Measurements from ENCODE around the gene DCLK1.

DCLK1 gene

DNA sequence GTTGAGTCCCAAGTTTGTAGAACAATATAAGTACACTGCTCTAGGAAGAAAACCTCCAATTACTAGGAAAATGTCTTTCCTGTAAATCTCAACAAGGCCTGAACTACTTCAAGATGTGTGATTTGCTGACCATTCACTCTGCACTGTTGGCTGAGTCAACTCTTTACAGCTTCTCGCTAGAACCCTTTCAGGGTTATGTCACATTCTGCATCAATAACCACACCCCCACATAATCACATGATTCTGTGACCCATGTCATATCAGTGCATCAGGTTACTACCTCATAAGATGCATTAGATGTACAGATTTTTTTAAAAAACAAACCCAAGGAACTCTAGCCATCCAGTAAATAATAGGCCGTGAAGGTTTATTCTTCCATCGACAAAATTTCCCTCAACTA, 16.1 kb upstream of the DCLK1 start:
- DNase-seq, result no peak
- H3K4me1 Mint-ChIP-seq (ENCODE audit: low read depth in 2 of 2), result no peaks in the 10 kb centered on the region
- H3K27me3 Mint-ChIP-seq, result no peaks in the 10 kb centered on the region
- H3K9me3 Mint-ChIP-seq, result peaks cover 1 to 15% of the 10 kb centered on the region in 2 donors
- ATAC-seq (replicated peaks), result no peak
- H3K27ac Mint-ChIP-seq, result no peak overlapping the region
- H3K36me3 Mint-ChIP-seq (ENCODE audit: insufficient read depth), result no peaks in the 10 kb centered on the region
- no peak overlapping the region for H3K4me3 Mint-ChIP-seq

DNA sequence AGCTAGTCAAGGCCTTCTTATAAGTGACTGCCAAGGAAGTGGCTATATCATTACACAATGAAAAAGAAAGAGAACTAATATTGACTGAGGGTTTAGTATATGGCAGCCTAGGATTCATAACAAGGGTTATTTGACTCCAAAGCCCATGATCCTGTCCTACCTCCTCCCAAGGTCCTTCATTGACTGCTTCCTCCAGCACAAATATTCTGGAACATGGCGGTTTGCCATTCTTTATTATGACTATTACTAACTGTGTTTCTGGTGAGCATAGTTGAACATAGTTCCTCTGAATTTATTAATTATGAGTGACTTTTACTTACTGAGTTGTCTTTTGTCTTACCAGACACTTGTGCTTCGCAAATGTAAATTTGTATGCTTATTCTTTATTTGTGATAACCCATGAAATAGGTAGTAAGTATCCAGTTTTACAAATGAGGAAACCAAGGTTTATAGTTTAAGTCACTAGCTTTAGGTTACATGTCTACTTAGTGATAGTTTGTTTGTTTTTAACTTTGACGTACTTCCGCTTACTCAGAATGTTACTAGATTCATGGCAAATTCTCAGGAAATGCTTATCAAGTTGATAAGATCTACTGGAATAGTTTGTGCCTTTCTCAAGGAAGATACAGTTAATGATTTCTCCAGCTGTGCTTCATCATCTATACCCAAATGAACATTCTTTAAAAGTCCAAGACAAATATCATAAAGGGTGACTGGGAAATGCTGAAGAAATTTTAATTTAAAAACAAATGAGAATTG, 15.5 kb upstream of the DCLK1 start:
- DNase-seq (no peak), ATAC-seq (replicated peaks) (no peak)
- Mint-ChIP-seq H3K27me3 (no peaks in the 10 kb centered on the region), H3K4me3 (no peak overlapping the region), H3K36me3 (ENCODE audit: insufficient read depth) (no peaks in the 10 kb centered on the region), H3K27ac (no peak overlapping the region), H3K4me1 (ENCODE audit: low read depth in 2 of 2) (no peaks in the 10 kb centered on the region), H3K9me3 (peaks cover 1 to 15% of the 10 kb centered on the region in 2 donors)

DNA sequence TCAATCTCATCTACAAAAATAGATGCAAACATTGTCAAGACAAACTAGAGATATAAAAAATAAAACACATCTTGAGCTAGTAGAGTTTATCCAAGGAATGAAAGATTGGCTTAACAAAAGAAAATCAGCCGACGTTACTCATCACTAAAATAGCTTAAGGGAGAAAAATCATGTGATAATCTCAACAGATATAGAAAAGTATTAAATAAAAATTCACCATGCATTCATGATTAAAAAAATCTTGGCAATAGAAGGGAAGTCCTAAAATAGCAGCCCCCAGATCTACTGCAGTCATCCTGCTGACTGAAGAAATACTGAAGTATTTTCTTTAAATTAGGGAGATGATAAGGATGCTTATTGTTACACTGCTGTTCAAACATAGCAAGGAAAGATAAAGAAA, 12.6 kb upstream of the DCLK1 start:
- H3K27me3 Mint-ChIP-seq, result no peaks in the 10 kb centered on the region
- H3K36me3 Mint-ChIP-seq (ENCODE audit: insufficient read depth), result no peaks in the 10 kb centered on the region
- no peak for ATAC-seq (replicated peaks)
- H3K4me1 Mint-ChIP-seq (ENCODE audit: low read depth in 2 of 2), result no peaks in the 10 kb centered on the region
- no peak overlapping the region for H3K27ac Mint-ChIP-seq
- no peak overlapping the region for H3K4me3 Mint-ChIP-seq
- no peak for DNase-seq
- peaks cover 1 to 7% of the 10 kb centered on the region in 2 donors for H3K9me3 Mint-ChIP-seq

DNA sequence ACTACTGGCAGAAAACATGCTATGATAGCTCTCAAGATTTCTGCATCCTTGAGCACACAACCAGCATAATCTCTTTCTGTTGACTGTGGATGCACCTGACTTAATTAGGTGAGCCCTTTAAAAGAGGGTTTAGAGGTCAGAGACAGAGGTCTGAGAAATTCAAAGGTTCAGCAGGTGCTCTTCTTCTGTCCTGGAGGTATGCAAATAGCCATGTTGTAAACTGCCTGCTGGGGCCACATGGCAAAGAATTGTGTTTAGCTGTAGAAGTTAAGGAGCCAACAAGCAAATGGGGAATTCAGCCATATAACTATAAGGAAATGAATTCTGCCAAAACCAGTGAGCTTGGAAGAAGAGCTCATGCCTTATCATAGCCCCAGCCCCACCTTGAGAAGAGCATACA, 11.6 kb upstream of the DCLK1 start:
- Mint-ChIP-seq H3K36me3 (ENCODE audit: insufficient read depth) (no peaks in the 10 kb centered on the region), H3K27me3 (no peaks in the 10 kb centered on the region), H3K27ac (no peak overlapping the region), H3K4me3 (no peak overlapping the region), H3K9me3 (peaks cover under 1 to 1% of the 10 kb centered on the region in 2 donors), H3K4me1 (ENCODE audit: low read depth in 2 of 2) (no peaks in the 10 kb centered on the region)
- DNase-seq, result no peak
- no peak for ATAC-seq (replicated peaks)

DNA sequence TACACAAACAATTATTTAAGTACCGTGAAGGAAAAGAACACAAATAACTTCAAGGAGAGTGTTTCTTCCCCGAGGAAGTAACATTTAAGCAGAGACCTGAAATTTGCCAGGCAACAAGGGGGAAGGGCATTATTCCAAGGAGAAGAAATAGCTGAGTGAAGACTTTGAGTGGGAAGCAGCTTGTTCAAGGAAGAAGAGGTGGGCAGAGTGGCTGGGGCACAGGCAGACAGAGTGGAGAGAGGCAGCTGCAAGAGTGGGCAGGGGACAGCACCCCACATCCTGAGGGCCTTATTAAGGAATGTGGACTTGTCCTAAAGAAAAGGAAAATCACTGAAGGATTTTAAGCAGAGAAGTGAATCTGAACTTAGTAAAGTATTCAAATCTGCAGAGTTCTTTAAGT, 4.7 kb upstream of the DCLK1 start:
- no peak for ATAC-seq (replicated peaks)
- no peaks in the 10 kb centered on the region for H3K36me3 Mint-ChIP-seq (ENCODE audit: insufficient read depth)
- no peaks in the 10 kb centered on the region for H3K27me3 Mint-ChIP-seq
- no peaks in the 10 kb centered on the region for H3K9me3 Mint-ChIP-seq
- no peak overlapping the region for H3K4me3 Mint-ChIP-seq
- no peaks in the 10 kb centered on the region for H3K4me1 Mint-ChIP-seq (ENCODE audit: low read depth in 2 of 2)
- H3K27ac Mint-ChIP-seq, result no peak overlapping the region
- no peak for DNase-seq

DNA sequence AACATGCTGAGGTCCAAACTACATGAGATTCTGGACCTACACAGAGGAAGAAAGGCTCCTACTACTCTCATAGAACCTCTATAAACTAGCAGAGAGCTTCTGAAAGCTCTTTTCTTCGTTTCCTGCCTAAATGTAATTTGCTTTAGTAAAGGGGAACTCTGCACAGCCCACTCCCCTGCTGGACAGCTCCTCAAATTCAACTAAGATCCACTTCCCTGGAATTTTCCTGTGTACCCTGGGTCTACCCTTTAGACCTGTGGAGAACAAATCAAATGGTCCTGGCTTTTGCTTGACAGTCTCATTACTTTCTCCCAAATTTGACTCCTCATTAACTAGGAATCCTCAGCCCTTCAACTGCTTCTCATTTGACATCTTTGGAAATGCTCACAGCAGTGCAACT, 3.5 kb upstream of the DCLK1 start:
- Mint-ChIP-seq H3K4me1 (ENCODE audit: low read depth in 2 of 2) (no peaks in the 10 kb centered on the region), H3K4me3 (no peak overlapping the region), H3K36me3 (ENCODE audit: insufficient read depth) (no peaks in the 10 kb centered on the region), H3K27me3 (peaks cover 0 to 11% of the 10 kb centered on the region in 2 donors), H3K27ac (no peak overlapping the region), H3K9me3 (peaks cover 0 to 2% of the 10 kb centered on the region in 2 donors)
- DNase-seq (no peak), ATAC-seq (replicated peaks) (no peak)

DNA sequence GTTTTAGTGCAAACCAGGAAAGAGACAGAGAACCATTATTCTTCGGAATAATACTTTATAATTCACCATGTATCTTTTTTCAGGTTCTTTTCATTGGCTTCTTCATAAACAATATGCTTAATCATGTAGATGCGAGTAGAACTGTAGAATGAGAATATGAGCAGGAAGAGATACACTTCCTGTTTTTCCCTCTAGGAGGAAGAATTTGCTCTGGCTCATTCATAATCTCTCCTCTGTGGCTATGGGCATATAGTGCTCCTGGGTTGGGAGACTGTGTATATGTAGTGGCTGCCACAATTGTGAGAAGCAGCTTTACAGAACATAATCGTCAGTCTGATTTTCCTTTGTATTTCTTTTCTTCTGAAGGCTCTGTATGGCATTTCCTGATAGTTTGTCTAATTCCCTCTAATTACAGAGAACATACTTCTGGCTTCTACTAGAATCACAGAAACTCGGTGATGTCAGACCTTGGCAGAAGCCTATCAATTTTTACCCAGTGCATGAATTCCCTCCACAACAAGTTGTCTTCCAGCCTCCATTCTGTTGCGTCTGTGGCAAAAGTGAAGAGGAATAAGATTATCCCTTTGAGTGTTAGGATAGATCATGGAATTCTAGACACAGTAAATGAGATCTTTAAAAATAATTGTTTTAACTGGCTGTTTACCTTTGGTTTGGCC, 2.9 kb upstream of the DCLK1 start:
- H3K27ac Mint-ChIP-seq, result no peak overlapping the region
- DNase-seq (no peak), ATAC-seq (replicated peaks) (no peak)
- no peaks in the 10 kb centered on the region for H3K36me3 Mint-ChIP-seq (ENCODE audit: insufficient read depth)
- H3K27me3 Mint-ChIP-seq, result peaks cover 0 to 11% of the 10 kb centered on the region in 2 donors
- no peaks in the 10 kb centered on the region for H3K4me1 Mint-ChIP-seq (ENCODE audit: low read depth in 2 of 2)
- H3K4me3 Mint-ChIP-seq, result no peak overlapping the region
- H3K9me3 Mint-ChIP-seq, result peaks cover 0 to 2% of the 10 kb centered on the region in 2 donors

DNA sequence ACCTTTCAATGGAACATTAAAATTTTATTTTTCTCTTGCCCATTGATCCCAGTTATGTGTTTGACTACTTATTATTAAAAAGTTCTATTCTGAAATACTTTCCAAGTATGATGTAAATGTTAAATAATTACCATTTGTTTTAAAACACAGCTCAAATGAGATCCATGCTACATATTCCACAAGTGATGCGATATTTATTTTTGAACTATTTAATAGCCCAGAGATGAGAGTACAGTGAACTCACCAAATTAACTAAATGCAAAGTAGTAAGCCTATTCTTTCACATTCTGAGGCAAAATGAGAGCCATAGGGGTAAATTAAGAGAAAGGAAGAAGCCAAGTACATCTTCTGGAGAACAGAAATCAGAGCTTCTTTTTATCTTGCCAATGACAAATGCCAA, 1.2 kb upstream of the DCLK1 start:
- no peak overlapping the region for H3K27ac Mint-ChIP-seq
- no peaks in the 10 kb centered on the region for H3K36me3 Mint-ChIP-seq (ENCODE audit: insufficient read depth)
- no peaks in the 10 kb centered on the region for H3K4me1 Mint-ChIP-seq (ENCODE audit: low read depth in 2 of 2)
- peaks cover 0 to 2% of the 10 kb centered on the region in 2 donors for H3K9me3 Mint-ChIP-seq
- peaks cover 0 to 11% of the 10 kb centered on the region in 2 donors for H3K27me3 Mint-ChIP-seq
- no peak for DNase-seq
- ATAC-seq (replicated peaks), result no peak
- no peak overlapping the region for H3K4me3 Mint-ChIP-seq

DNA sequence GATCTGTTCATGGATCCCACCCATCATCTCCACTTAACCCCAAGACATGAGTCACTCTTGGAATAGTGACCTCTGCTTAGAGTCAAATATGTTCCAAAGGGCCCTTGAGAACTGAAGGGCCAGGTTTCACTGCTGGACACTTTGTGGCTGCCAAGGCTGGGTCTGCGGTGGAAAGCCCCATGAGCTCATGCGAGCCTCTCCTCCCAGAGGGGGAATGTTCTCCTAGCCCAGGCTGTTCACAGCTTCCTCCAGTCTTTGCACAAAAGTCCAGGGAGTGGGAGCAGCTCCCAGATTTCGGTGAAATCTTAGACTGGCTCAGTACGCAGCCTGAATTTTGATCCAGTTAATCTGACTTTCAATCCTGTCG, 732 bp upstream of the DCLK1 start:
- peaks cover 0 to 2% of the 10 kb centered on the region in 2 donors for H3K9me3 Mint-ChIP-seq
- H3K4me3 Mint-ChIP-seq, result no peak overlapping the region
- ATAC-seq (replicated peaks) (no peak), DNase-seq (no peak)
- no peaks in the 10 kb centered on the region for H3K36me3 Mint-ChIP-seq (ENCODE audit: insufficient read depth)
- H3K27ac Mint-ChIP-seq, result no peak overlapping the region
- peaks cover 0 to 11% of the 10 kb centered on the region in 2 donors for H3K27me3 Mint-ChIP-seq
- H3K4me1 Mint-ChIP-seq (ENCODE audit: low read depth in 2 of 2), result no peaks in the 10 kb centered on the region

DNA sequence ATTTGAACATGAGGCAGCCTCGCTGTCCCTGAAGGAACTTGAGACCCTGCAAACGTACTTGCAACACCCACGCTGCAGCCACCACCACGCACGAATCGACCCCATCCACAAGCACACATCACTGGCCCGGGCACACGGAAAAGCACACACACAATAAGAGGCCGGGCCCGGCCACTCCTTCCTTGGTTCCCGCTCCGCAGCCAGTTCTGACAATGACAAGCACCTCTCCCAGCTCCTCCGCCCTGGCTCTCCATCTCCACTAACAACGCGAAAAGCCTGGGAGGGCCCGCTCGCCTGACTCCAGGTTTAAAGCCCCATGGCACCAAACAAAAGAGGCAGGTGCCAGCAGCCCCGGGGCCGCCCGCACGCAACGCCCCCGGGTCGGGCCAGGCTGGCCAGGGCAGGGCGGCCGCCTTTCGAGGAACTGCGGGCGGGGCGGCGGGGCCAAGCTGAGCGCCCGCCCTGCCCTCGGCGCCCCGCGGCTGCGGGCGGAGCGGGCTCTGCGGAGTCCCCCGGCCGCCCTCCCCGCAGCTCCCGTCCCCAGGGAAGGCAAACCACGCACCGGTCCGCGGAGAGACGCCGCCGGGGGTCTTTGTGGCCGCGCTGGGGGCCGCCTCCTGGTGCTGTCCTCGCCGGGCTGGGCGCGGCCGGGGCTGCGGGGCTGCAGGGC, 495 bp downstream of the DCLK1 start:
- no peak overlapping the region for H3K4me3 Mint-ChIP-seq
- peaks cover 0 to 11% of the 10 kb centered on the region in 2 donors for H3K27me3 Mint-ChIP-seq
- no peaks in the 10 kb centered on the region for H3K36me3 Mint-ChIP-seq (ENCODE audit: insufficient read depth)
- no peak for ATAC-seq (replicated peaks)
- DNase-seq, result no peak
- H3K27ac Mint-ChIP-seq, result no peak overlapping the region
- no peaks in the 10 kb centered on the region for H3K4me1 Mint-ChIP-seq (ENCODE audit: low read depth in 2 of 2)
- H3K9me3 Mint-ChIP-seq, result peaks cover 0 to 4% of the 10 kb centered on the region in 2 donors

DNA sequence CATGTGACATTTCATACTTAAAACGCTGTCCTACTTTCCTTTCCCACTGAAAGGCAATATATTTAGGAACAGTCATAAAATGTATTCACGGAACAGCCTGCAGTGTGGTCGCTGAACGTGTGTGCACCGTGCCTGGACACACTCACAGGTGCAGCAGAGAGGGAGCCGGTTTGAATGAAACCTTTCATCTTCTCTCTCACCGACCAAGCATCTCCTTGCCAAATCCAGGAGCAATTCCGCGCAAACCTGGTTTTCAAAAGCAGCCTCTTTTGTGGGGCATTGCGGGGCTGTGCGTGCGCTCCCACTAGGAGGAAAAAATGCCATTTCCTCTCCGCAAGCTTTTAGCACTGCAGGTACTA, 1.0 kb downstream of the DCLK1 start:
- no peaks in the 10 kb centered on the region for H3K36me3 Mint-ChIP-seq (ENCODE audit: insufficient read depth)
- H3K4me1 Mint-ChIP-seq (ENCODE audit: low read depth in 2 of 2), result no peaks in the 10 kb centered on the region
- H3K9me3 Mint-ChIP-seq, result peaks cover 0 to 4% of the 10 kb centered on the region in 2 donors
- H3K4me3 Mint-ChIP-seq, result no peak overlapping the region
- no peak overlapping the region for H3K27ac Mint-ChIP-seq
- peaks cover 0 to 11% of the 10 kb centered on the region in 2 donors for H3K27me3 Mint-ChIP-seq
- no peak for DNase-seq
- no peak for ATAC-seq (replicated peaks)

DNA sequence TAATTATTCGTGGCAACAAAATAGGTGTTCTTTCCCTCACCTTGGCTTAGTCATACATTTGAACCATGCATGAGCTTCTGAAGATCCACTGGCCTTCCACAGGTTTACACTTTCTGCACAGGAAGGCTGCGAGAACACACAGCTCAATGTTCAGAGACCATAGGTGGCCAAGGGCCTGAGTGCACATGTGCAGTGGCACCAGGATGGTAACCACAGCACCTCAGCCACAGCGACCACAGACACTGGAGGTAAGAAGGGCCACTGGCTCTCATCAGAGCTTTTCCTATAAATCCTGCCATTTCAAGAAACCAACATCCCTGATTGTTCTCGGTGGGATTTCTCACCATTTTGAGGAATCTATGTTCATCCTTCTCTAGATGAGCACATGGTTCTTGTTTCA, 1.6 kb downstream of the DCLK1 start:
- Mint-ChIP-seq H3K4me3 (no peak overlapping the region), H3K9me3 (peaks cover 3 to 5% of the 10 kb centered on the region in 2 donors), H3K36me3 (ENCODE audit: insufficient read depth) (no peaks in the 10 kb centered on the region), H3K27ac (no peak overlapping the region), H3K4me1 (ENCODE audit: low read depth in 2 of 2) (no peaks in the 10 kb centered on the region), H3K27me3 (peaks cover 0 to 11% of the 10 kb centered on the region in 2 donors)
- no peak for DNase-seq
- ATAC-seq (replicated peaks), result no peak

DNA sequence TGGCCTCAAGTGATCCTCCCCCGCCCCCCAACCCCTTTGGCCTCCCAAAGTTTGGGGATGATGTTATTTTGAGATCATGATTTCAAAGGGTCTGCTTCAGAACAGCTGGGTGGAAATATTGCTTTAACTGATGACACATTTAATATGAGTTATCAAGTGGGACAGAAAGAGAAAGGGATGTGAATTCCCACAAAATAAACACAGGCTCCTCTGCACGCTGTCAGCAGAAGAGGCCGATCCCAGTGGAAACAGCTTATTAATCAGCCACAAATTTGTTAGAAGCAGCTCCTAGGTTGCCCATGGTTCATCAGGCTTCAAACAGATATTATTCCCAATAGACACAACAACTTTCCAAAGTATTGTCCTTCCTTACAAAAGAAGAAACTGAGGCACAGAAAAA, 4.7 kb downstream of the DCLK1 start:
- Mint-ChIP-seq H3K36me3 (ENCODE audit: insufficient read depth) (no peaks in the 10 kb centered on the region), H3K27me3 (peaks cover 0 to 11% of the 10 kb centered on the region in 2 donors), H3K4me3 (no peak overlapping the region), H3K4me1 (ENCODE audit: low read depth in 2 of 2) (no peaks in the 10 kb centered on the region), H3K27ac (no peak overlapping the region), H3K9me3 (peaks cover 5 to 9% of the 10 kb centered on the region in 2 donors)
- no peak for DNase-seq
- no peak for ATAC-seq (replicated peaks)

DNA sequence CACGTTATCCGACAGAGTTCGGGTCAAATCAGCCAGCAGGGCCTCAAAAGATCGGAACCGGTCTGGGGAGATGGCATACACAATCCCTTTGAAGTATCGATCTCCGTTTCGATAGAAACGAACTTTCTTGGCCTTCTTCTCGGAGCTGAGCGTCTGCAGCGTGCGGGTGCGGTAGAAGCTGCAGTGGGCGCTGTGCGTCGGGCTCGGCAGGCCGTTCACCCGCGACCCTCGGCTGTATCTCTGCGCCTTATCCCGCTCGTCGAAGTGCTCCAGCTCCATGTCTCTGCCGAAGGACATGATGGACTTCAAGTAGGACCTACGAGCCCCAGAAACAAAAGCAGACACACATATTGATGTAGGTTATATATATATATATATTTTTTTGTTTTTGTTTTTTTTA, 5.3 kb downstream of the DCLK1 start:
- peaks cover 5 to 9% of the 10 kb centered on the region in 2 donors for H3K9me3 Mint-ChIP-seq
- ATAC-seq (replicated peaks) (no peak), DNase-seq (no peak)
- no peak overlapping the region for H3K27ac Mint-ChIP-seq
- H3K4me3 Mint-ChIP-seq, result no peak overlapping the region
- H3K36me3 Mint-ChIP-seq (ENCODE audit: insufficient read depth), result no peaks in the 10 kb centered on the region
- no peaks in the 10 kb centered on the region for H3K4me1 Mint-ChIP-seq (ENCODE audit: low read depth in 2 of 2)
- peaks cover 0 to 11% of the 10 kb centered on the region in 2 donors for H3K27me3 Mint-ChIP-seq

All from effector memory CD8-positive, alpha-beta T cell (primary cell).